Activated CD4-positive, alpha-beta T cell treated with anti-CD3 and anti-CD28 coated beads, Interleukin-2, amount 10 ng/mL, durations not matched to agents 7 days and 5 days (primary cell): Measurements from ENCODE around the gene UCP2. TPM values are rescaled to one million over a fixed set of nuclear protein-coding genes. Genes with fewer than 3 reads are reported as not detected.

Experiments used
- CTCF ChIA-PET: fragments of 350-600 bp; sonication (Branson Sonifier 250); formaldehyde crosslinking; loops from one replicate; lab custom pipeline; 2021; ENCODE audit warnings: antibody characterized with exemption; lab: Charles Lee
- POLR2A ChIA-PET: fragments of 350-600 bp; sonication (Branson Sonifier 250); formaldehyde crosslinking; loops from one replicate; lab custom pipeline; 2021; ENCODE audit warnings: antibody characterized with exemption; lab: Charles Lee
- DNase-seq: peaks from one replicate; pipeline ENCODE4 v3.0.0-alpha.2; 2020
- H3K27ac Mint-ChIP-seq: one replicate; pipeline ENCODE4 v1.8.0; 2021; ENCODE audit warnings: mild to moderate bottlenecking, moderate library complexity, mixed read lengths
- H3K27me3 Mint-ChIP-seq: one replicate; pipeline ENCODE4 v1.8.0; 2021; ENCODE audit warnings: mixed read lengths
- H3K36me3 Mint-ChIP-seq: one replicate; pipeline ENCODE4 v1.8.0; 2021; ENCODE audit warnings: low read depth, mixed read lengths
- H3K4me1 Mint-ChIP-seq: one replicate; pipeline ENCODE4 v1.8.0; 2021; ENCODE audit warnings: mixed read lengths
- H3K4me3 Mint-ChIP-seq: one replicate; pipeline ENCODE4 v1.8.0; 2021; ENCODE audit warnings: mild to moderate bottlenecking, moderate library complexity, mixed read lengths
- H3K9me3 Mint-ChIP-seq: one replicate; pipeline ENCODE4 v1.8.0; 2021; ENCODE audit warnings: mixed read lengths
- total RNA-seq, 2 experiments: library from RNA; stranded (reverse); gene quantifications; one replicate each; pipeline ENCODE4 v1.2.3, GENCODE V29; 2021

Gene UCP2
- total RNA-seq, 2 experiments from 2014 or later = 326 to 344 TPM

DNA sequence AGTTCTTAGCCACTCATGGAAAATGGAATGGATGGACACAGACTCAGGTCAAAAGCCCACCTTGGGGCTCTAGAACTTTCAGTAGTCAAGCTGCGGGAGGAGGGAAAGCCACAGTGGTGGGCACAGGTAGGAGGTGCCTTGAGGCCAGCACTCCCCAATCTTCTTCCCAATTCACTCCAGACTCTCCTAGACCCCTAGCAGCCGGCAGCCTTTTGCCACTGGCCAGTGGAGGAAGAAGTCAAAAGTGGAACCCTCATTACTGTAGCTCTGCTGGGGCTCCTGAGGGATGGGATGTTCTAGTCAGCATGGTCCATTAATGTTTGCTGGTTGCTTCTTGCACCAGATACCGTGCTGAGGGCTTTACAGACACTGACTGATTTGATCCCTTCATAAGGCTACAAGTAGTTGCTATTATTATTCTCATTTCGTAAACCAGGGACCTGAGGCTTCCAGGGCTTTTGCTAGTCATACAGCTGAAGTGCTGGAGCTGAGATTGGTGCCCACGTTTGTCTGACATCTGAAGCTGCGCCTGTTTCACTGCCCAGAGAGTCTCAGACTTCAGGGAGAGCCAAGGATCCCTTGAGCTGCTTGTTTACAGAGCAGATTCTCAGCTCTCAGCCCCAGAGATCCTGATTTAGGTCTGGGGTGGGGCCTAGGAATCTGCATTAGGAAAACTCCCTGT, 25.2 kb upstream of the UCP2 start:
- no peak for DNase-seq
- H3K27me3 Mint-ChIP-seq = no peaks in the 10 kb centered on the region
- ChIA-PET CTCF (interaction anchor here (0.9 to 1.6 kb wide), 2 partner anchors 10 to 11 kb away, joined by 3 to 5 read pairs; no protein-coding TSS in a partner anchor), POLR2A (interaction anchor here (0.7 to 1.5 kb wide), 2 partner anchors 12 to 28 kb away, joined by 3 read pairs; no protein-coding TSS in a partner anchor)
- H3K36me3 Mint-ChIP-seq = peaks cover 31% of the 10 kb centered on the region
- no peak overlapping the region for H3K4me3 Mint-ChIP-seq
- H3K9me3 Mint-ChIP-seq = no peaks in the 10 kb centered on the region
- H3K27ac Mint-ChIP-seq = no peak overlapping the region
- peaks cover 78% of the 10 kb centered on the region for H3K4me1 Mint-ChIP-seq

DNA sequence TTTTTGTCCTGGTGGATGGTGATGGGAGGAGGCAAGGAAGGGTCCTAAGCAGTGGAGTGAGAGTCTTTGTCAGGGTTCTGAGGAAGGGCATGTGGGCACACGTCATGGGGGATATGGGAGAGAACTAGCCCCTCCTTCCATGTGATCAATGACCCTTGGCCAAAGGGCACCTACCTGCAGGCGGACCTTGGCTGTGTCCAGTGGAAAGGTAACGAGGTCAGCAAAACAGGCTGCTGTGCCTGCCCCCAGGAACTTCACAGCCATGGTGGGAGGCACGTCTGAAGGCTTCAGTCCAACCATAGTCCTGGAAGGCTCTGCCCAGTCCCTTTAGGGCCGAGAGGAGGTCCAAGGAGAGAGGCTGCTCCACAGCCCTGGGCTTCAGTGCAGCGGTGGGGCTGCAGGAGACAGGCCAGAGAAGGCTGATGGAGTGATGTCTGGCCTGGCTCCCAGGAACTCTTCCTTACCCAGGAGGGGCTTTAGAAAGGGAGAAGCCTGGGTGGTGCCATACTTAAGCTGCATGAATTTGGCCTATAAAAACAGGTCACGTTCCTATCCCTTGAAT, 24.2 kb upstream of the UCP2 start:
- no peak overlapping the region for H3K4me3 Mint-ChIP-seq
- H3K4me1 Mint-ChIP-seq = peaks cover 73% of the 10 kb centered on the region
- POLR2A ChIA-PET = no interaction called here
- CTCF ChIA-PET = interaction anchor here (1.6 kb wide), 1 partner anchor 9 kb away, joined by 5 read pairs; no protein-coding TSS in a partner anchor
- H3K27ac Mint-ChIP-seq = peak overlapping the region; percentile 71
- no peaks in the 10 kb centered on the region for H3K9me3 Mint-ChIP-seq
- H3K36me3 Mint-ChIP-seq = peaks cover 32% of the 10 kb centered on the region
- H3K27me3 Mint-ChIP-seq = no peaks in the 10 kb centered on the region
- no peak for DNase-seq

DNA sequence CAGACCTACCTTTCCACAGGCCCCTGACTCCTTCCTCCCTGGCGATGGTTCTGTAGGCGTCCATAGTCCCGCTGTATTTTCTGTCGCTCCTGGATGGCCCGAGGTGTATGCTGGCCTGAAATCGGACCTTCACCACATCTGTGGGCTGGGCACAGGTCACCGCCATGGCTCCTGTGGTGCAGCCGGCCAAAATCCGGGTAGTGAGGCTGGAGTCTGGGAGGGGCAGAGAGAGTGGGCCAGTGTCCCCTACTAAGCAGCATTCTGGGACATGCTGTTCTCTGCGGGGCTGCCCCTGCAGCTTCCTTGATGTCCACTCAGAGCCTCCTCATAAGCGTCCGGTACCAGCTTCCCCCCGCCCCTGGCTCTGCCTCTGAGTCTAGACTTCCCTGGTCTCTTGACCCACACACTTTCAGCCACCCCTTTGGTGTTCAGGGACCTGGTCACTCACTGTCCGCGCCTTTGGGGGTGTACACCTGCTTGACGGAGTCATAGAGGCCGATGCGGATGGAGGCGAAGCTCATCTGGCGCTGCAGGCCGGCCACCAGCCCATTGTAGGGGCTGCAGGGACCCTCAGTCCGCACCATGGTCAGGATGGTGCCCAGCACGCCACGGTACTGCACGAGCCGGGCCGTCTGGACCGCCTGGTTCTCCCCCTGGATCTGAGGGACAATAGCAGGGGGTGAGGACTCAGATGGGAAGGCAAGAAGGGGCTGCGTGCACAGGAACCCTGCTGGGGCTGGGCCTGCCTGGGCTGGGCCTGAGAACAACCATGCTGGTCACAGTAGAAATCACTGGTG, 23.3 kb upstream of the UCP2 start:
- DNase-seq = no peak
- H3K4me1 Mint-ChIP-seq = peaks cover 65% of the 10 kb centered on the region
- ChIA-PET POLR2A (interaction anchor here (1.0 kb wide), 1 partner anchor 26 kb away, joined by 4 read pairs; no protein-coding TSS in a partner anchor), CTCF (interaction anchor here (0.6 to 2.5 kb wide), 7 partner anchors 9 to 42 kb away, joined by 3 to 12 read pairs (median 4); no protein-coding TSS in a partner anchor)
- peaks cover 31% of the 10 kb centered on the region for H3K36me3 Mint-ChIP-seq
- no peak overlapping the region for H3K4me3 Mint-ChIP-seq
- H3K27ac Mint-ChIP-seq = peak overlapping the region; percentile 89
- H3K9me3 Mint-ChIP-seq = peaks cover 2% of the 10 kb centered on the region
- H3K27me3 Mint-ChIP-seq = no peaks in the 10 kb centered on the region

DNA sequence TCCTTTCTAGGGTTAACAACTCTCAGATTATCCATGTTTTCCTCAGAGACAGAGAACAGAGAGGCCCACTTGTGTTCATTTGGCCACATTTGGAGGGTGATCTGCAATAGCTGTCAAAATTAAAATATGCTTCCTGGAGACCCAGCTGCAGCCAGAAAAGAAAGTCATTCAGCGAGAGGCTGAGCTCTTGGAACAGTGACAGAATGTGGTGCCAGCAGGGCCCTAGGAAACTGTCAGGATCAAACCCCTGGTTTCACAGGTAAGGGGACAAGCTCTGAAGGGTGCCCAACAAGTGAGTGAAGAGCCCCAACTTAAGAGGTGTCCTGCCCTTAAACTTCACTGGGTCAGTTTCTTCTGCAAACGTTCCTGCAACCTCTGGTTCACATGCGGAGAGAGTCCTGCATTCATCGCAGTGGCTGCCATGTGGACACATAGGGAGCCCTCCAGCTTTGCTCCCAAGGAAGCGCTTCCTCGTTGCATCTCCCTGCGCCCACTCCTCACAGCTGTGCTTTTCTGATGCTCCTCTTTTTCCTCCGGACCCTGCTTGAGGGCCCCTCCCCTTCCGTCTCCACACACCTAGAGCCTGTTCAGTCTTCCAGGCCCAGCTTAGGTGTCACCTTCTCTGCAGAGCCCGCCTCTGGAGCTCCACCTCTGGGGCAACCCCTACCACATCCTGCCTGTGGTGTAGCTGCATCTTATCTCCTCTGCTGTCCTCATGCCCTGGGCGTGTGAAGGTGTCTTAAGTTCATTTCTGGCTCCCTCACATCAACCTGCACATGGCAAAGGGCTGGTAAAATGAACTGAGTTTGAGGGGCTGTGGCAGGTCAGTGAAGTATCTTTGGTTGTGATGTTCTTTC, 22.3 kb upstream of the UCP2 start:
- peaks cover 2% of the 10 kb centered on the region for H3K9me3 Mint-ChIP-seq
- peaks cover 58% of the 10 kb centered on the region for H3K4me1 Mint-ChIP-seq
- H3K27me3 Mint-ChIP-seq = no peaks in the 10 kb centered on the region
- peaks cover 32% of the 10 kb centered on the region for H3K36me3 Mint-ChIP-seq
- POLR2A ChIA-PET = interaction anchor here (0.6 to 1.0 kb wide), 3 partner anchors 9 to 25 kb away, joined by 3 to 4 read pairs (median 4); no protein-coding TSS in a partner anchor
- peak overlapping the region; percentile 45 for H3K4me3 Mint-ChIP-seq
- CTCF ChIA-PET = interaction anchor here (0.6 to 2.5 kb wide), 9 partner anchors 8 to 41 kb away, joined by 3 to 12 read pairs (median 4); no protein-coding TSS in a partner anchor
- peak; percentile 92 for DNase-seq
- H3K27ac Mint-ChIP-seq = peak overlapping the region; percentile 89

DNA sequence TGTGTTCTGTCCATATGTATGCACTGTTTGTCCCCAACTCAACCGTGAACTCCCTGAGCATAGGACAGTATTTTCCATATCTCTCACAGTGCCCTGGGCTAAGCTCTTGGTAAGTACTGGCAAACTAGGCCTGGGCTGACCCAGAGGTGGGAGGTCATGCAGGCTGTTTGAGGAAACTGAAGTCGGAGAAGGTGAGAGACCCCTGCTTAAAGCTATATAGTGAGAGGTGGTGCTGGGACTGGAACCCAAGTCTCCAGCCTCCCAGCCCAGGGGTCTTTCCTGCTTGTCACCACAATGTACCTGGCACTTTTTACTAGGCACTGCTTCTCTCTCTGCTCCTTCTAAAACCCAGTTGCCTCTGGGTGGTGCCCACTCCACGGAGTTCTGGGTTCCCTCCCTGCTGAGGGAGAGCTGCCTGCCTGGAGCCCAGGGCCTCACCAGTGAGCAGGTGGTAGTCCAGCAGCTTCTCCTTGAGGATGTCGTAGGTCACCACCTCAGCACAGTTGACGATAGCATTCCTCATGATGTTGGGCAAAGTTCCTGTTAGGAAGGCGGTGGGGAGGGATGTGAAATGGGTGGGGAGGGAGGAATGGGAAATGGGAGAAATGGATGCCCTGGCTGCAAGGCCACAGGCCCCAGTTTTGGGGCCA, 21.5 kb upstream of the UCP2 start:
- peak overlapping the region; percentile 89 for H3K27ac Mint-ChIP-seq
- H3K4me1 Mint-ChIP-seq = peaks cover 60% of the 10 kb centered on the region
- peaks cover 35% of the 10 kb centered on the region for H3K36me3 Mint-ChIP-seq
- no peaks in the 10 kb centered on the region for H3K27me3 Mint-ChIP-seq
- ChIA-PET CTCF (interaction anchor here (1.4 to 2.5 kb wide), 4 partner anchors 9 to 23 kb away, joined by 3 to 12 read pairs (median 5); no protein-coding TSS in a partner anchor), POLR2A (interaction anchor here (0.6 kb wide), 1 partner anchor 11 kb away, joined by 4 read pairs; no protein-coding TSS in a partner anchor)
- DNase-seq = no peak
- peaks cover 2% of the 10 kb centered on the region for H3K9me3 Mint-ChIP-seq
- H3K4me3 Mint-ChIP-seq = no peak overlapping the region

DNA sequence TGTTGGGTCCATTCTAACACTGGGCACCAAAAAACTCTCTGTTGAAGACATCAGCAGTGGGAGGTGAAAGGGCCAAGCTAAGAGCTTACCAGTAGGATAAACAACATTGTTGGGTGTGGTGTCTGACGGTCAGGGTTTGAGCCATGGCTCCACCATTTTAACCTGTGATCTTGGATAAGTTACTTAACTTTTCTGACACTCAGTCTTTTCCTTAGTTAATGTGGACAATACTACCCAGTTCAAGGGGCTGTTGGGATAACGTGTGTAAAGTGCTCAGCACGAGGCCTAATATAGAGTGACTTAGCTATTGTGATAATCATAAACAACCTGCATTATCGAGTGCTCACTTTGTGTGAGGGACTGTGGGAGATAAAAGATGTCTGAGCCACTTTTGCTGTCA, 20.2 kb upstream of the UCP2 start:
- ChIA-PET POLR2A (no interaction called here), CTCF (interaction anchor here (0.7 to 1.4 kb wide), 5 partner anchors 11 to 23 kb away, joined by 3 to 5 read pairs (median 3); no protein-coding TSS in a partner anchor)
- peaks cover 2% of the 10 kb centered on the region for H3K9me3 Mint-ChIP-seq
- H3K4me3 Mint-ChIP-seq = no peak overlapping the region
- peaks cover 35% of the 10 kb centered on the region for H3K36me3 Mint-ChIP-seq
- H3K27me3 Mint-ChIP-seq = no peaks in the 10 kb centered on the region
- no peak overlapping the region for H3K27ac Mint-ChIP-seq
- peaks cover 55% of the 10 kb centered on the region for H3K4me1 Mint-ChIP-seq
- DNase-seq = no peak

DNA sequence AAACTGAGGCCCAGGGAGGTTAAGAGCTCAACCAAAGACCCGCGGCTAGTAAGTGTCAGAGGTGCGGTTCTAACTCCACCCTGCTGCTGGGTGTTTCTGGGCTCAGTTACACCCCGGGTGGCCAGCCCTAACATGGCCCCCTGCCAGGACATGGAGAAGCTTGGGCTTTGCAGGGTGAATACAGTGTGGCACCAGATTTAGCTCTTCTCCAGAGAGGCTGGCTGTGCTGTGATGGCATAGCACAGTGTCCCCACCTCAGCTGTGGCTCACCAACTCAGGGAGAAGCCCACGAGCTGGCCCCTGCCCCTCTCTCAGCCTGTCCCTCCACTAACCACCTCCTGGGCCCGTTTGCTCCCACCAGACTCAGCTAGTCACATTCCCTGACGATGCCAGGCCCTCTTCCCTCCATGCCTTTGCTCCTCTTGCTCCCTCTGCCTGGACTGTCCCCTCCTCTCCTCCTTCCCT, 19.2 kb upstream of the UCP2 start:
- H3K27me3 Mint-ChIP-seq = no peaks in the 10 kb centered on the region
- H3K4me1 Mint-ChIP-seq = peaks cover 64% of the 10 kb centered on the region
- peaks cover 40% of the 10 kb centered on the region for H3K36me3 Mint-ChIP-seq
- CTCF ChIA-PET = interaction anchor here (0.7 to 1.3 kb wide), 2 partner anchors 12 to 22 kb away, joined by 3 to 5 read pairs; no protein-coding TSS in a partner anchor
- peaks cover 4% of the 10 kb centered on the region for H3K9me3 Mint-ChIP-seq
- no peak for DNase-seq
- peak overlapping the region; percentile 55 for H3K27ac Mint-ChIP-seq
- POLR2A ChIA-PET = interaction anchor here (0.5 kb wide), 1 partner anchor 204 kb away, joined by 3 read pairs; no protein-coding TSS in a partner anchor
- H3K4me3 Mint-ChIP-seq = no peak overlapping the region

DNA sequence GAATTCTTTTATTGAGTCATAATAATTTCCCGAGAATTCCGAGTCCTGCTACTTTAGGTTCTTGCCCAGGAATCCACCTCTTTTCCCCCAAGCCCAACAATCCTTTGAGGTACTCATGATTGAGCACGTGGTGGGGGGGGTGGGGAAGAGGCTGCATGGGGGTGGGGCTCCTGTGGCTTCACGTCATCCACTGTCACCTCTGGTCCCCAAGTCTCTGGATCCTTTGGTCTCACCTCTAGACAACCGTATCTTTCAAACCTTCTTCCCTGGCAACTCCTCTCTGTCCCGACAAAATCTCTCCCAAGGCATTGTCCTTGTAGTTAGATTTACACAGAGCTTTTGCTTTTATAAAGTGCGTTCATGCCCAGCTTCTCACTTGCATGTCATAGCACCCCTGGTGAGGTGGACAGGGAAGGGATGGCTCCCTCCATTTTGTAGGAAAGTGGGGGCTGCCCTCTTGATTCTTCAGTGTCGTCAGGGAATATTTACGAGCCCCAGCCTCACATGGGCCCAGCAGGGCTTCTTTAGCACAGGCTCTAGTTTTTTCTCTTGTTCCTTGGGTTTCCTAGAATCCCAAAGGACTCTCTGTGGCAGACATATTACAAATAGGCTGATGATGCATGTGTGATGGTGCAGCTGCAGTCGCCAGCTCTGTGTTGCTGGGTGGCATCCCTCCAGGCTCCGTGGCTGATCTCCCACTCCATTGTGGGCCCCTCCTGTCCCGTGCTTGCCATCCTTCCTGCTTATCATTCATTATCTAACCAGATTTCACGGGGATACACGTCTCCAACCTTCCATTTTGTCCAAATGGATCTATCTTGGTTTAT, 17.9 kb upstream of the UCP2 start:
- DNase-seq = no peak
- Mint-ChIP-seq H3K9me3 (peaks cover 4% of the 10 kb centered on the region), H3K27ac (no peak overlapping the region), H3K27me3 (no peaks in the 10 kb centered on the region), H3K36me3 (peaks cover 39% of the 10 kb centered on the region), H3K4me3 (no peak overlapping the region), H3K4me1 (peaks cover 64% of the 10 kb centered on the region)
- CTCF ChIA-PET = interaction anchor here (1.2 to 1.4 kb wide), 2 partner anchors 11 to 46 kb away, joined by 3 to 4 read pairs; no protein-coding TSS in a partner anchor
- POLR2A ChIA-PET = no interaction called here

DNA sequence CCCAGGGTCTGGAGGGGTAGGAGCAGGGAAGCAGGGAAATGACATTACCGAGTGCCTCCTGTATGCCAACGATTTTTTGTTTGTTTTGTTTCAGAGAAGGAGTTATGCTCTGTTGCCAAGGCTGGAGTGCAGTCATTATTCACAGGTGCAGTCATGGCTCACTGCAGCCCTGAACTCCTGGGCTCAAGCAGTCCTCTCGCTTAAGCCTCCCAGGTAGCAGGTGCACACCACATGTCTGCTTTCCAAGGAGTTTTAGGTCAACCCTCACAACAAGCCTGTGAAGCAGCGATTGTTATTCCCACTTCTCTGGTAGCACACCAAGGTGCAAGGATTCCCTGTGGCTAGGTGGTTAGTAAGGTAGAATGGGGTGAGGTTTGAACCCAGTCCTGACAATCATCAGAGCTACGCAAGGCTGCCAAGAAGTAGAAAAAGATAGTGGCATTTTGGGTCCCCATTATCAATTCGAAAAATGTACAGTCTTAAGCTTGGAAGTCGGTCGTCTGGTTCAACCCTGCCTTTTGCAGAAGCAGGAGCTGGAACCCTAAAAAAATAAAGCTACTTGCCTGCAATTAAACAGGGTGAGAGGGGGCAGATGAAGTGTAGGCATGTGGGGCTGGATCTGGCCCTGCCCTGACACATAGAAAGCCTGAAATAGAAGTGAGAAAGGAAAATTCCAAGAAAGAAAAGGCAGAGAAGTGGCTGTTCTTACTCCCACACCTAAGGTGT, 17.1 kb upstream of the UCP2 start:
- Mint-ChIP-seq H3K4me3 (no peak overlapping the region), H3K4me1 (peaks cover 64% of the 10 kb centered on the region), H3K36me3 (peaks cover 33% of the 10 kb centered on the region)

More for the DNA sequence above, 17.1 kb upstream of the UCP2 start:
- H3K27ac Mint-ChIP-seq = peak overlapping the region; percentile 20
- peaks cover 4% of the 10 kb centered on the region for H3K9me3 Mint-ChIP-seq
- POLR2A ChIA-PET = no interaction called here
- CTCF ChIA-PET = interaction anchor here (1.2 to 1.4 kb wide), 2 partner anchors 12 to 47 kb away, joined by 3 to 4 read pairs; no protein-coding TSS in a partner anchor
- no peaks in the 10 kb centered on the region for H3K27me3 Mint-ChIP-seq
- DNase-seq = no peak
